Activated T-cell treated with anti-CD3 and anti-CD28 coated beads, Interleukin-2, amount 50 U/mL, for 1 hour (primary cell): ENCODE measurements around the gene FRY.

ENCODE experiments used
- DNase-seq: peaks from one replicate; pipeline ENCODE4 v3.0.0-alpha.2; 2020

Gene FRY

DNA sequence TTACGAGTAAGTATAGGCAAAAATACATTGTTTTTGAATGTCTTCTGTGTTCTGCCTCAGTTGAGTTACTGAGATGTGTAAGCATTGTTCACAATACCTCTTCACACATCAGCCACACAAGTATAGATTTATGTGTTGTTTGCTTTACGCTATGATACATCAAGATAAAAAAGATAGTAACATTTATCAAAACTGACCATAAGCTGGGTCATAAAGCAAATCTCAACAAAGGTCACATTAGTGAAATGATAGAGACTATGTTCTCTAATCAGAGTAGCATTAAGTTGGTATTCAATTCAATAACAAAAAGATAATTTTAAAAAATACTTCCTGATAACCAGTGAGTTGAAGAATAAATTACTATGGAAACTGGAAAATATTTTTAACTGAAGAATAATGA is 156.1 kb downstream of the FRY start:
- DNase-seq = no peak

- no peak for DNase-seq
Observed at GRCh38 chr13:32191452-32191998, 160.0 kb downstream of the FRY start.

DNA sequence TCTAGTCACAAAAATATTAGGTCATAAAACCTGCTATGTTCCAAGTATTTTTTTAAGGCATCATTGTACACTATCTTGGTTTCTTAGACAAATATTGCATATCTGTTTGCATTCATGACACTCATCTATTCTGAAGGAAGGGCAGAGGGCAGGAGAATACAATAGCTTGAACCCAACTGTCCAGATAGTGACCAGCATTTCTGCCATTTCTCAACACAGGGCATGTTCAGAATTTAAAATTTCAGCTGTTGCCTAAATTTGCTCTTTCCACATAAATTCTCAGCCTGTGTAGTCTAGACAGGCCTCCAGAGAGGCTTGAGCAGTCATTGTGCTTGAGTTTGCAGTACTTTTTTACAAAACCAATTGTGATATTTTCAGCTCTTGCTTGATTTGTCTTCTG is 164.1 kb downstream of the FRY start:
- DNase-seq = no peak

GRCh38 chr13:32199168-32199567 is 167.6 kb downstream of the FRY start:
- DNase-seq = no peak

DNA sequence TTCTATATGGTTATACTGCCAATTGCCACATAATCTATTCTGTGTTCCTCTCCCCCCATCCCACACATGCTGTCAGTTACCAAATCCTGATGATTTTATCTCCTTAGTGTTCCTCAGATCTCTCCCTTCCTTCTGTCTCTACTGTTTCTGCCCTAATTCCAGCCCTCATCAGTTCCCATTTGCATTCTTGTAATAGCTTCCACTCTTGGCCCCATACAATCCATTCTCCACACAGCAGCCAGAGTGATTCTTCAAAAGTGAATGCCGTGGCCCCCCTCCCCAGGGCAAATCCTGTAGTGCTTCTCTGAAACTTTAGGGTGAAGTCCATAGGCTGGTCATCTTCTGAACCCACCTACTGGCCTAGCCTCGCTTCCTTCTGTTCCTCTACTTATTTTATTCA is 169.2 kb downstream of the FRY start:
- DNase-seq = no peak

DNA sequence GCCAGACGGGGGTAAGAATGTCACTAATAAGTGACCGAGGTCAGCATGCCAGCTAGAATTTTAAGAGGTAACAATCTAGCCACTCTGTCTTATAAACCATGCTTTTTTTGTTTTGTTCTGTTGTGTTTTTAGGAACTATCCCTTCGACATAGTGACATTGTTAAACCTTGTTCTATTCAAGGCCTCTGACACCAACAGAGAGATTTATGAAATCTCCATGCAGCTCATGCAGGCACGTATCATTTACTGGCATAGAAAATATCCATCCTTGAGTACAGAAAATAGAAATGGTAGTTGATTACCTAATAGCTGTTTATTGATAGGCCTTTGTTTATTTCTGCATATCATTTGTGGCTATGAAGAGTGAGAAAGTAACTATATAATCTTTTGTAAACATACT is 170.2 kb downstream of the FRY start:
- DNase-seq = no peak

DNA sequence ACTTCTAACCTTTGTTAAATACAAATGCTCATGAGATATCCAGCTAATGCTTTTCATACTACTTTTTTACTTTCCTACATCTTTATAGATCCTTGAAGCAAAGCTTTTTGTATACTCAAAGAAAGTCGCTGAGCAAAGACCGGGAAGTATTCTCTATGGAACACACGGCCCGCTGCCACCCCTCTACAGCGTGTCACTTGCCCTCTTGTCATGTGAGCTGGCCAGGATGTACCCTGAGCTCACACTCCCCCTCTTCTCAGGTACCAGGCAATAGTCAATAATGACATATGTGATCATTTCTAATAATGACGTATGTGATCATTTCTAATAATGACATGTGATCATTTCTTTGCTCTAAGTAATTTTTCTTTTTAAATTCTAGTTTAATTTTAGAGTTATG is 170.7 kb downstream of the FRY start:
- DNase-seq = no peak

GRCh38 chr13:32203221-32203620 is 171.6 kb downstream of the FRY start:
- DNase-seq = no peak

GRCh38 chr13:32203736-32204135 is 172.2 kb downstream of the FRY start:
- no peak for DNase-seq

DNA sequence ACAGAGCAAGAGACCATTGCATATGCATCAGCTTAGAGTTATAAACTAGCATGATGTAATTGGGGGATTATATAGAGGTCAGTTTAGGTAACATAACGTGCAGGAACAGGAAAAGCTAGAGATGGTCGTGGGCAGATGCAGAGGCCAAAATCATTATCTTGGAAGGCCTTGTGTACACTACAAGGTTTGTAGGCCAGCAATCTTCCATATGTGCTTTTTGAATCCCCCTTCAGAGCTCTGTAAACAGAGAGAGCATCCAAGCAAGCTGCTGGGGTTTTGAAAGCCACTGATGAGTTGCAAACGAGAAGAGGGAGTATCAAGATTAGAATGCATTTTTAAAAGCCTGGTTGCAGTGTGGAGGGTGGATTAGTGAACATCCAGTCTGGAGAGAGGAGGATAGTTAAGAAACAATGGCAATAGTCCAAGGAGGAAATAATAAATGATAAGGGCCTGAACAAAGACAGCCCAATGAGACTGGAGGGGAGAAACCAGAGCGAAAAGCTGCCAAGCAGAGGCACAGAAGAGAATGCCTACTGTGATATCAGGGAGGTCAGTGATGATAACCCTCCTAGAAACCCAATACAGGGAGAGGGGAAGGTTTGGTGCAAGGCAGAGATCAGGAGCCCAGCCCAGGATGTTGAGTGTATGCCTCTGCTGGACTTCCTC is 174.0 kb downstream of the FRY start:
- DNase-seq = no peak

GRCh38 chr13:32206097-32206740 is 174.6 kb downstream of the FRY start:
- DNase-seq = no peak

DNA sequence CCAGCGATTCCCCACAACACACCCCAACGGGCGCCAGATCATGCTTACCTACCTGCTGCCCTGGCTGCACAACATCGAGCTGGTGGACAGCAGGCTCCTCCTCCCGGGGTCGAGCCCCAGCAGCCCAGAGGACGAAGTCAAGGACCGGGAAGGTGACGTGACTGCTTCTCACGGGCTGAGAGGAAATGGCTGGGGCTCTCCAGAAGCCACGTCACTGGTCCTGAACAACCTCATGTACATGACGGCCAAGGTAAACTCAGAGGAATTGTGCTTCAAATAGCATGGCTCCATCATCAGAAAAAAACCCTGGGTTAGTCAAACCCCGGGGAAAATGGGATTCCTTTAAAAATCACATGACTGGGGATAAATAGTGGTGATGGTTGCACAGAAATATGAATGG is 177.3 kb downstream of the FRY start:
- no peak for DNase-seq

GRCh38 chr13:32209652-32210051 is 178.1 kb downstream of the FRY start:
- no peak for DNase-seq

DNA sequence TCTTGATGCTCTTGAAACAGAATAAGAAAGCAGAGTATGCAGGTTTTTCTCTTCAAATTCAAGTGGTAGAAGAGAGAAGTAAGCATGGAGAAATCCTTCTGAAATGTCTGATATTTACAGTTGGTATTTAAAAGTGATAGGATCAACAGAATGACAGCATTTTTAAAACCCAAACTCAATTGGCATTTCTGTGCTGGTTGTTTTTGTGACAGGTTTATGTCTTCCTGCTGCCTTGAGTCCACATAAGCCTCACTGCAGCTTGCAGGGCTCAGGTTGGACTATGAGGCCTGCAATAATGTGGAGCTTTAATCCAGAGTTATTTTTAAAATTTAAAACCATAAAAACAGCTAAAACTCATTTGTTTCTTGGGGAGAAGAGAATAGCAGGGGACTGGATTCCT is 178.5 kb downstream of the FRY start:
- DNase-seq = no peak

- no peak for DNase-seq
Observed at GRCh38 chr13:32211813-32212212, 180.2 kb downstream of the FRY start.

GRCh38 chr13:32212421-32212820 is 180.8 kb downstream of the FRY start:
- DNase-seq = no peak

DNA sequence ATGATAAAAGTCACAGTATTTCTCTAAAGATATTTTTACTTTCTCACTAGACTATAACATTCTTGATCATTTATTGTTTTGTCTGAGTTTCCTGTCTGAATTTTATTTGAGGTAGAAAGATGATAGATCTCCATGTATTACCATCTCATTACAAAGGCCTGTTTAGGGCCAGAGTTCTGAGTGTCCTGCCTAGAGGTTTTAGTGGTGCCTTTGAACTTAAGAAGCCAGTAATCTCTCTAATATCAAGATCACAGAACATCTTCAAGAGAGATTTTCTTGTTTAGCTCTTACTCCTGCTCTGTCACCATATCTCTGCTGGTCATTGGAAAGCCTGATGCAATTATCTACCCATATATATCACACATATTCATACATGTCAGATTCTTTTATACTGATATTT is 182.1 kb downstream of the FRY start:
- DNase-seq = no peak

DNA sequence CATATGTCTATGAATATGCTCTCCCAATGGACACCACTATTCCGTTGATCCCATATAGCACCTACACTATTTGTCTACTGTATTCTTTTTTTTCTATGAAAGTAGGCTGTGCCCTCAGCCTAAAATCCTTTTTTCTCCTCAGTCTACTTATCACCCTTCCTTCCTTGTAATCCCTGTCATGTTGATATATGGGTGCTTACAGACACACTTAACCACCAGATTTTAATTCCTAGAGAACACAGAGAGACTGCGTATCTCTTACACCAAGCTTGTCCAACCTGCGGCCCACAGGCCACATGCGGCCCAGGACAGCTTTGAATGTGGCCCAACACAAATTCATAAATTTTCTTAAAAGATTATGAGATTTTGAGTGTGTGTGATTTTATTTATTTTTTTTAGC is 182.5 kb downstream of the FRY start:
- DNase-seq = no peak

DNA sequence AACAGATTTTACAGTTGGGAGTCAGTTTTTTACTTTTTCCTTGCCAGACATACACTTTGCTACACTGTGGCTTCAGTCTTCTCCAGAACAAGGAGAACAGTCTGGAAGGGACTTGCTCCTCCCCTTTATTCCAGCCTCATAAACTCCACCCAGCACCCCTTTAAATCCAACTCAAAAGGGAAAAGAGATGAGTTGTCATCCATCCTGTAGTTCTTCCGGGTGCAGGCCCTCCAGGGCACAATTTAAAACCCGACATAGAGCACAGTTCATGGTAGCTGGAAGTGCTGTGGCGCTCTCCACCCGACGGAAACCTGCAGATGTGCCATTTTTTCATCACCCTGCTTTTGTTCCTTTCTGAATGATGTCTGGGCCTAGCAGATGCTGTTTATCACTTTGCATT is 184.7 kb downstream of the FRY start:
- DNase-seq = no peak

DNA sequence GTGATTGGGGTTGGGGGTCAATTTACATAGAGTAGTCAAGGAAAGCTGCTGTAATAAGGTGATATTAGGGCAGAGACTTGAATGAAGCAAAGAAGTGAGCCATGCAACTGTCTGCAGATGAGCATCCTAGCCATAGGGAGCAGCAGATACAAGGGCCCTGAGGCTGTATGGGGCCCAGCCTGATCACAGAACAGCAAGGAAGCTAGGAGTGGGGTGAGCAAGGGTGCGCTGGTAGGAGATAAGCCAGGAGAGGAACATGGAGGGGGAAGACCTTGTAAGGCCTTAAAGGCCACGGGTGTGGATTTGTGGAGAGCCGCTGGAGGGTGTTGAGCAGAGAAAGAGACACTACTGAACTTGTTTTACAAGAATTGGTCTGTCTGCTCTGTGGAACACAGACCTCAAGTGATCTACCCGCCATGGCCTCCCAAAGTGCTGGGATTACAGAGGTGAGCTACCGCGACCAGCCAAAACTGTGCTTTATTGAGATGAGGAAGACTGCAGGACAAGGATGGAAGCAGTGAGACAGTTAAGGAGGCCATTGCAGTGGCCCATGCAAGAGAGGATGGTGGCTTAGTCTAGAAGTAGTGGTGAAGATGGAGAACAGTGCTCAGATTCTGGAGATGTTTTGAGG is 190.6 kb downstream of the FRY start:
- DNase-seq = no peak

- no peak for DNase-seq
Observed at GRCh38 chr13:32224916-32225315, 193.3 kb downstream of the FRY start.

DNA sequence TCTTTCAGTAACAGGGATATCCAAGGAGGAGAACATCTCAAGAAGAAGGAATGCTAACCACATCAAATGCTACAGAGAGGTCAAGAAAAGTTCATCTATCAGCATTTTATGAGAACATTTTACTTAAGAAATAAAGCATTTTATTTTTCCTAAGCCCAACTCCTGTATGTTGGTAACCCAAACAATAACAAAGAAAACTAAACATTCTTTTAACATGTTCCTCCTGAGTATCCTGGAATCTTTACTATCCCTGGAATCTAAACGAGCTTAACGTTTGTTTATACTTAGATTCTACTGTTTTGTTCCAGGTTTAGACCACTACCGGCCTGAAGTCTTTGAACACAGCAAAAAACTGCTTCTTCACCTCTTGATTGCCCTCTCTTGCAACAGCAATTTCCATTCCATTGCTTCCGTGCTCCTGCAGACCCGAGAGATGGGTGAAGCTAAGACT is 193.9 kb downstream of the FRY start:
- DNase-seq = no peak

GRCh38 chr13:32228330-32229041 is 196.9 kb downstream of the FRY start:
- no peak for DNase-seq

GRCh38 chr13:32229443-32229842 is 197.9 kb downstream of the FRY start:
- no peak for DNase-seq
